OCI-LY1 (cell line): ENCODE data around the gene PDE3A.

ENCODE experiments used
- H2AFZ ChIP-seq: fragments of 200-600 bp; sonication (generic), shearing (Covaris generic); 2 replicates; pipeline ENCODE4 v1.6.0; 2014; ENCODE audit warnings: antibody characterized with exemption, mild to moderate bottlenecking, low read length
- H3F3A ChIP-seq: fragments of 200-600 bp; sonication (generic), shearing (Covaris generic); 2 replicates; pipeline ENCODE4 v1.6.0; 2014; ENCODE audit warnings: mild to moderate bottlenecking, antibody characterized with exemption, low read length, moderate library complexity; ENCODE audit not compliant: insufficient read depth
- H3K27ac ChIP-seq: fragments of 200-600 bp; sonication (generic); 2 replicates; pipeline ENCODE4 v1.5.1; 2014; ENCODE audit warnings: low read length, mixed run types, mild to moderate bottlenecking, low read depth; ENCODE audit not compliant: poor library complexity, severe bottlenecking
- H3K27me3 ChIP-seq: fragments of 200-600 bp; sonication (generic); 2 replicates; pipeline ENCODE4 v1.6.0; 2014; ENCODE audit warnings: antibody characterized with exemption, mild to moderate bottlenecking, low read length, moderate library complexity; ENCODE audit not compliant: insufficient read depth
- H3K36me3 ChIP-seq: fragments of 200-600 bp; sonication (generic); 2 replicates; pipeline ENCODE4 v1.6.1; 2014; ENCODE audit warnings: mild to moderate bottlenecking, antibody characterized with exemption, low read length, moderate library complexity, mixed read lengths; ENCODE audit not compliant: insufficient read depth
- H3K4me1 ChIP-seq: fragments of 200-600 bp; sonication (generic); 2 replicates; pipeline ENCODE4 v1.5.1; 2014; ENCODE audit warnings: mild to moderate bottlenecking, low read length, moderate library complexity; ENCODE audit not compliant: insufficient read depth, severe bottlenecking
- H3K4me2 ChIP-seq: fragments of 200-600 bp; sonication (generic), shearing (Covaris generic); 2 replicates; pipeline ENCODE4 v1.6.1; 2014; ENCODE audit warnings: low read length
- H3K4me3 ChIP-seq: fragments of 200-600 bp; sonication (generic); 2 replicates; pipeline ENCODE4 v1.5.1; 2014; ENCODE audit warnings: low read length, low read depth, mild to moderate bottlenecking, mixed read lengths; ENCODE audit not compliant: poor library complexity, severe bottlenecking
- H3K79me2 ChIP-seq: fragments of 200-600 bp; shearing (Covaris generic); 2 replicates; pipeline ENCODE4 v1.6.1; 2016; ENCODE audit warnings: mixed run types, low read length, mixed read lengths; ENCODE audit not compliant: insufficient read depth
- H3K9ac ChIP-seq: fragments of 200-600 bp; sonication (generic), shearing (Covaris generic); 2 replicates; pipeline ENCODE4 v1.6.1; 2014; ENCODE audit warnings: mild to moderate bottlenecking, low read length, mixed read lengths
- H3K9me2 ChIP-seq: fragments of 200-600 bp; sonication (generic), shearing (Covaris generic); 2 replicates; pipeline ENCODE4 v1.6.1; 2014; ENCODE audit warnings: low read depth, mild to moderate bottlenecking, low read length, mixed read lengths
- H3K9me3 ChIP-seq: fragments of 200-600 bp; shearing (Covaris generic); 2 replicates; pipeline ENCODE4 v1.6.1; 2014; ENCODE audit warnings: low read length, mixed read lengths
- H4K20me1 ChIP-seq: fragments of 200-600 bp; sonication (generic), shearing (Covaris generic); 2 replicates; pipeline ENCODE4 v1.6.0; 2016; ENCODE audit warnings: mild to moderate bottlenecking, low read length; ENCODE audit not compliant: insufficient read depth
- EZH2 ChIP-seq: fragments of 200-600 bp; sonication (generic), shearing (Covaris generic); IDR thresholded peaks from 2 replicates; pipeline ENCODE4 v1.8.0; 2017; ENCODE audit warnings: borderline replicate concordance, mixed run types, mild to moderate bottlenecking, antibody characterized with exemption, low read length, moderate library complexity, mixed read lengths
- TF ChIP-seq, protein P1 (sequence below): fragments of 200-600 bp; sonication (generic), shearing (Covaris generic); IDR thresholded peaks from 2 replicates; pipeline ENCODE4 v1.5.1; 2017; ENCODE audit warnings: mild to moderate bottlenecking, antibody characterized with exemption, low read length, moderate library complexity, mixed read lengths

The PDE3A gene

DNA sequence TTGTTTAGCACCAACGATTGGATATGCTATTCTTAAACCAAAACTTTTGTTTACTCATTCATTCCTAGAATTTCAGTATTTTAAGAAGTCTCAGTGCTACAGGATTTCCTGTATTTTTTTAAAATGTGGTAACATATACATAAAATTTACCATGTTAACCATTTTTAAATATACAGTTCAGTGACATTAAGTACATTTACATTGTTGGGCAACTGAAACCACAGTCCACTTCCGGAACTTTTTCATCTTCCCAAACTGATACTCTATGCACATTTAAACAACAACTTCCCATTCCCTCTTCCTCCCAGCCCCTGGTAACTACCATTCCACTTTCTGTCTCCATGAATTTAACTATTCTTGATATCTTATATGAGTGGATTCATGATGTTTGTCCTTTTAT is 30.3 kb downstream of the PDE3A start:
- Histone ChIP-seq H3K4me3 (no peak overlapping the region), H3K9ac (no peak overlapping the region), H3K9me2 (no peaks in the 10 kb centered on the region), H3K27ac (no peak overlapping the region), H3K4me2 (no peak overlapping the region), H3K79me2 (no peaks in the 10 kb centered on the region), H2AFZ (no peak overlapping the region), H3K27me3 (no peaks in the 10 kb centered on the region), H3K4me1 (no peaks in the 10 kb centered on the region), H3K36me3 (no peaks in the 10 kb centered on the region), H4K20me1 (no peaks in the 10 kb centered on the region), H3K9me3 (no peaks in the 10 kb centered on the region), H3F3A (no peaks in the 10 kb centered on the region)
- TF ChIP-seq, protein P1, sequence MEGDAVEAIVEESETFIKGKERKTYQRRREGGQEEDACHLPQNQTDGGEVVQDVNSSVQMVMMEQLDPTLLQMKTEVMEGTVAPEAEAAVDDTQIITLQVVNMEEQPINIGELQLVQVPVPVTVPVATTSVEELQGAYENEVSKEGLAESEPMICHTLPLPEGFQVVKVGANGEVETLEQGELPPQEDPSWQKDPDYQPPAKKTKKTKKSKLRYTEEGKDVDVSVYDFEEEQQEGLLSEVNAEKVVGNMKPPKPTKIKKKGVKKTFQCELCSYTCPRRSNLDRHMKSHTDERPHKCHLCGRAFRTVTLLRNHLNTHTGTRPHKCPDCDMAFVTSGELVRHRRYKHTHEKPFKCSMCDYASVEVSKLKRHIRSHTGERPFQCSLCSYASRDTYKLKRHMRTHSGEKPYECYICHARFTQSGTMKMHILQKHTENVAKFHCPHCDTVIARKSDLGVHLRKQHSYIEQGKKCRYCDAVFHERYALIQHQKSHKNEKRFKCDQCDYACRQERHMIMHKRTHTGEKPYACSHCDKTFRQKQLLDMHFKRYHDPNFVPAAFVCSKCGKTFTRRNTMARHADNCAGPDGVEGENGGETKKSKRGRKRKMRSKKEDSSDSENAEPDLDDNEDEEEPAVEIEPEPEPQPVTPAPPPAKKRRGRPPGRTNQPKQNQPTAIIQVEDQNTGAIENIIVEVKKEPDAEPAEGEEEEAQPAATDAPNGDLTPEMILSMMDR: no peak
- no peak for TF ChIP-seq EZH2

DNA sequence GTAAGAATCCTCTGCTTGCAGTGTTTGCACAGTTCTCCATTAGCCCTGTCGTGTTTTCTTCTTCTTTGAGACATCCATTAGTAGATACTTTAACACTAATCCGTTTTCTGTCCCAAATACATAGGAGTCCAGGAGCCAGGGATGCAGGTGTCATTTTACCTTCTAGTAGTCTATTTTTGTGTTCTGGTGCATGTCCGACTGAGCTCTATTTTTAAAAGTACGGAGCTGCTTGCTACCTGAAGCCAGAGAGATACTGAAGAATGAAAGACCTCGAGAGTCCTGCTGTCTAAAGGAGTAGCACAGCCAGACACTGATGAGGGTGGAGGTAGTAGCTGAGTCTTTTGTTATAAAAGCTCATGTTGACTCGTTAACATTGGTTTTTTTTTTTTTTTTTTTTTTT is 31.7 kb downstream of the PDE3A start:
- Histone ChIP-seq H3K27me3 (no peaks in the 10 kb centered on the region), H3K9ac (no peak overlapping the region), H3K36me3 (no peaks in the 10 kb centered on the region), H3K9me2 (no peaks in the 10 kb centered on the region; the same call in 1 of the 2 replicates), H3K9me3 (no peaks in the 10 kb centered on the region), H2AFZ (no peak overlapping the region), H3K4me2 (no peak overlapping the region), H4K20me1 (no peaks in the 10 kb centered on the region), H3K27ac (no peak overlapping the region), H3F3A (no peaks in the 10 kb centered on the region), H3K4me3 (no peak overlapping the region), H3K4me1 (no peaks in the 10 kb centered on the region), H3K79me2 (no peaks in the 10 kb centered on the region)
- no peak for TF ChIP-seq EZH2
- TF ChIP-seq, protein P1: no peak

DNA sequence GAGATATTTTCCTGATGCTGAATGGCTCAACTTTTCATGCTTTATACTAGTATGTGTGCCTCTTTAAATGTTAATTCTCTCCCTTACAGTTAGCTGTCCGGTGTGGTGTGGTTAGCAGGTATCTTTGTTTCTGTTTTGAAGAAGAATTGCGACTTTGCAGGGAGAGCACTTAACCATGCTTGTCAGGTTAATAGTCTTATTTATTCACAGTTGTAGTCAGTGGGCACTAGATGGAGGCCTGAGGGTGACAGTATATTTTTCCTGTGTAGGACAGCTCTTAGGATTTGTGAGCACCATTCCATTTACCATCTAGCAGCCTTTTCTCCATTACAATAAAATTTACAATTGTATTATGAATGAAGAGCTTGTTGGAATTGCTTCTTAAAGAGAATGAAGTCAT is 34.9 kb downstream of the PDE3A start:
- Histone ChIP-seq H3K27ac (no peak overlapping the region), H3K36me3 (no peaks in the 10 kb centered on the region), H3K9me3 (no peaks in the 10 kb centered on the region), H3F3A (no peaks in the 10 kb centered on the region), H2AFZ (no peak overlapping the region), H3K4me1 (no peaks in the 10 kb centered on the region), H3K9ac (no peak overlapping the region), H3K27me3 (no peaks in the 10 kb centered on the region), H3K4me3 (no peak overlapping the region), H4K20me1 (no peaks in the 10 kb centered on the region), H3K4me2 (no peak overlapping the region), H3K79me2 (no peaks in the 10 kb centered on the region), H3K9me2 (no peaks in the 10 kb centered on the region; the same call in 1 of the 2 replicates)
- TF ChIP-seq, protein P1: no peak
- no peak for TF ChIP-seq EZH2
